Sigmoid colon (tissue), 7 donors: Measurements from ENCODE around the gene EGLN3. TPM values are rescaled to one million over a fixed set of nuclear protein-coding genes. Genes with fewer than 3 reads are reported as not detected.
"Not testable (repeated sequence)": the region's sequence is repeated elsewhere in the genome, so short reads cannot be mapped to it uniquely, and the experiment has no call there.

ENCODE experiments used
- DNase-seq: peaks from one replicate; pipeline ENCODE4 v3.0.0-alpha.2; 2019
- H3K27ac ChIP-seq, 4 donors: fragments of 200-600 bp; sonication (generic); one replicate each; pipeline ENCODE4 v1.5.1; 2016 to 2019; ENCODE audit warnings: mild to moderate bottlenecking in 1 of 4
- H3K27me3 ChIP-seq, 3 donors: fragments of 200-600 bp; sonication (generic); one replicate each; pipeline ENCODE4 v1.5.1; 2019; ENCODE audit warnings: mild to moderate bottlenecking in 1 of 3
- H3K36me3 ChIP-seq, 4 donors: fragments of 200-600 bp; sonication (generic); one replicate each; pipeline ENCODE4 v1.5.1; 2016 to 2019
- H3K4me1 ChIP-seq, 4 donors: fragments of 200-600 bp; sonication (generic); one replicate each; pipeline ENCODE4 v1.5.1; 2017 to 2019
- H3K4me3 ChIP-seq, 4 donors: fragments of 200-600 bp; sonication (generic); one replicate each; pipeline ENCODE4 v1.5.1; 2017 to 2019; ENCODE audit warnings: mild to moderate bottlenecking in 2 of 4, moderate library complexity in 1 of 4
- H3K9me3 ChIP-seq, 4 donors: fragments of 200-600 bp in 3 of 4; sonication (generic) in 3 of 4; one replicate each; pipeline versions ENCODE4 v1.5.1 to v1.6.1; 2013 to 2019
- CTCF ChIP-seq, 4 experiments: fragments of 450-650 bp in 3 of 4; fragments of 200-600 bp in 1 of 4; IDR thresholded peaks; one replicate each; pipeline ENCODE4 v1.5.1; 2016 to 2019; ENCODE audit warnings: antibody characterized with exemption in 4 of 4, mild to moderate bottlenecking in 3 of 4, moderate library complexity in 2 of 4
- EP300 ChIP-seq, 4 donors: sonication (generic); formaldehyde crosslinking; IDR thresholded peaks; one replicate each; pipeline ENCODE4 v1.6.1; 2017; ENCODE audit warnings: antibody characterized with exemption in 4 of 4
- POLR2A ChIP-seq, 2 donors: fragments of 450-650 bp; IDR thresholded peaks; one replicate each; pipeline ENCODE4 v1.6.1; 2016; ENCODE audit warnings: antibody characterized with exemption in 2 of 2, mild to moderate bottlenecking in 2 of 2, moderate library complexity in 2 of 2
- POLR2AphosphoS5 ChIP-seq, 4 donors: sonication (generic); formaldehyde crosslinking; IDR thresholded peaks; one replicate each; pipeline ENCODE4 v1.6.1; 2017; ENCODE audit warnings: antibody characterized with exemption in 4 of 4
- WGBS, 2 donors: extraction: QIAGEN DNeasy Blood & Tissue Kit; methylation state at CpG; one replicate each; pipeline ENCODE4 v1.1.7; 2013; 5-methylcytosine and 5-hydroxymethylcytosine counted together
- intact Hi-C: fragments of 100-400 bp; cut with DNase I; formaldehyde crosslinking; loops from one replicate; pipeline ENCODE4 v1.15.1; 2023
- polyA plus RNA-seq, 3 donors: library from polyadenylated mRNA; stranded (reverse); fragments of 200-250 nt; gene quantifications; one replicate each; pipeline ENCODE4 v1.2.3, GENCODE V29; 2013
- total RNA-seq, 4 donors: library from RNA; depleted of rRNA; stranded (reverse); fragments of >200 nt; gene quantifications; one replicate each; pipeline ENCODE4 v1.1.0, GENCODE V29; 2016
- donor health status: healthy with polysubstance abuse.
- donor health status: Bipolar disorder and iron deficiency.
- donor health status: healthy.

EGLN3 gene
- total and polyA plus RNA-seq, 7 donors, result 13.0 to 69.1 (median 18.5) TPM

- H3K4me3 ChIP-seq, result no peak overlapping the region
- no peaks in the 10 kb centered on the region for H3K9me3 ChIP-seq
- WGBS, 2 donors, result 87 to 88% methylated on average over 5 of the region's 5 CpGs
- H3K4me1 ChIP-seq, result peaks cover 0 to 20% (median 17%) of the 10 kb centered on the region in 4 donors
- intact Hi-C loops, result no loop called here
- H3K27me3 ChIP-seq, result no peaks in the 10 kb centered on the region
- DNase-seq, result no peak
- peak in 2 of 4 donors; percentile 24 to 27 for TF ChIP-seq POLR2AphosphoS5 (IDR thresholded peaks at IDR 0.05)
- no peak for TF ChIP-seq CTCF (IDR thresholded peaks at IDR 0.05)
- TF ChIP-seq EP300 (IDR thresholded peaks at IDR 0.05), result peak in 1 of 4 donors; percentile 6
- no peak for TF ChIP-seq POLR2A (IDR thresholded peaks at IDR 0.05)
- peak overlapping the region; percentile 27 to 71 (median 56) for H3K27ac ChIP-seq
- H3K36me3 ChIP-seq, result no peaks in the 10 kb centered on the region
These were observed 35.9 kb upstream of the EGLN3 start for GRCh38 chr14:33986804-33987203.

GRCh38 chr14:33985242-33985641 lies 34.4 kb upstream of the EGLN3 start:
- no peak overlapping the region for H3K4me3 ChIP-seq
- no peaks in the 10 kb centered on the region for H3K36me3 ChIP-seq
- DNase-seq, result no peak
- no peaks in the 10 kb centered on the region for H3K27me3 ChIP-seq
- peaks cover 0 to 20% (median 15%) of the 10 kb centered on the region in 4 donors for H3K4me1 ChIP-seq
- intact Hi-C loops, result no loop called here
- H3K27ac ChIP-seq, result no peak overlapping the region
- H3K9me3 ChIP-seq, result no peaks in the 10 kb centered on the region
- no peak for TF ChIP-seq EP300 (IDR thresholded peaks at IDR 0.05)
- 97% methylated on average over 2 of the region's 2 CpGs for WGBS, 2 donors

- no peak overlapping the region for H3K27ac ChIP-seq
- 55 to 76% methylated on average over 7 of the region's 7 CpGs for WGBS, 2 donors
- no peak for TF ChIP-seq POLR2A (IDR thresholded peaks at IDR 0.05)
- TF ChIP-seq EP300 (IDR thresholded peaks at IDR 0.05), result no peak
- no peak for TF ChIP-seq POLR2AphosphoS5 (IDR thresholded peaks at IDR 0.05)
- TF ChIP-seq CTCF (IDR thresholded peaks at IDR 0.05), result no peak
- no peaks in the 10 kb centered on the region for H3K36me3 ChIP-seq
- intact Hi-C loops, result no loop called here
- H3K9me3 ChIP-seq, result no peaks in the 10 kb centered on the region
- H3K4me3 ChIP-seq, result no peak overlapping the region
- H3K27me3 ChIP-seq, result no peaks in the 10 kb centered on the region
- no peaks in the 10 kb centered on the region for H3K4me1 ChIP-seq
- no peak for DNase-seq
These were observed 28.9 kb upstream of the EGLN3 start for GRCh38 chr14:33979613-33980276.

GRCh38 chr14:33978892-33979612 lies 28.2 kb upstream of the EGLN3 start:
- no peak for DNase-seq
- 92 to 94% methylated on average over 8 of the region's 8 CpGs for WGBS, 2 donors
- H3K9me3 ChIP-seq, result no peaks in the 10 kb centered on the region
- TF ChIP-seq CTCF (IDR thresholded peaks at IDR 0.05) (no peak), EP300 (IDR thresholded peaks at IDR 0.05) (no peak), POLR2A (IDR thresholded peaks at IDR 0.05) (no peak), POLR2AphosphoS5 (IDR thresholded peaks at IDR 0.05) (no peak)
- no peaks in the 10 kb centered on the region for H3K4me1 ChIP-seq
- intact Hi-C loops, result no loop called here
- H3K4me3 ChIP-seq, result no peak overlapping the region
- no peaks in the 10 kb centered on the region for H3K27me3 ChIP-seq
- no peaks in the 10 kb centered on the region for H3K36me3 ChIP-seq
- H3K27ac ChIP-seq, result no peak overlapping the region

- TF ChIP-seq POLR2AphosphoS5 (IDR thresholded peaks at IDR 0.05) (no peak), EP300 (IDR thresholded peaks at IDR 0.05) (no peak), POLR2A (IDR thresholded peaks at IDR 0.05) (no peak), CTCF (IDR thresholded peaks at IDR 0.05) (no peak)
- no peaks in the 10 kb centered on the region for H3K27me3 ChIP-seq
- peaks cover 0 to 7% (median 0%) of the 10 kb centered on the region in 4 donors for H3K4me1 ChIP-seq
- intact Hi-C loops, result no loop called here
- H3K9me3 ChIP-seq, result peaks cover 0 to 6% (median 0%) of the 10 kb centered on the region in 4 donors
- 64 to 91% methylated on average over 6 of the region's 6 CpGs for WGBS, 2 donors
- no peak for DNase-seq
- H3K4me3 ChIP-seq, result no peak overlapping the region
- no peaks in the 10 kb centered on the region for H3K36me3 ChIP-seq
- no peak overlapping the region for H3K27ac ChIP-seq
These were observed 21.8 kb upstream of the EGLN3 start for GRCh38 chr14:33972583-33973081.

- H3K27ac ChIP-seq, DNase-seq, intact Hi-C loops, H3K4me1 ChIP-seq, H3K9me3 ChIP-seq, H3K36me3 ChIP-seq, H3K27me3 ChIP-seq, H3K4me3 ChIP-seq: not testable (repeated sequence)
- 97 to 98% methylated on average over 1 of the region's 1 CpG for WGBS, 2 donors
These were observed 19.0 kb upstream of the EGLN3 start for GRCh38 chr14:33969846-33970245.
